Measurements from ENCODE around the gene TERB2. TPM values are rescaled to one million over a fixed set of nuclear protein-coding genes. Genes with fewer than 3 reads are reported as not detected.
"Not testable (repeated sequence)": the region's sequence is repeated elsewhere in the genome, so short reads cannot be mapped to it uniquely, and the experiment has no call there.

Gene TERB2, protein sequence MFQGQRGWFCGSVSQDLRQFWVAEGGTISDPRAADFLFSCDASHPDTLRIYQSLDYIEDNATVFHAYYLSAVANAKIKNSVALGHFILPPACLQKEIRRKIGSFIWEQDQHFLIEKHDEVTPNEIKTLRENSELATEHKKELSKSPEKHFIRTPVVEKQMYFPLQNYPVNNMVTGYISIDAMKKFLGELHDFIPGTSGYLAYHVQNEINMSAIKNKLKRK
- total RNA-seq, result not detected
- not detected for polyA plus RNA-seq (ENCODE audit: insufficient read depth, low read depth, low replicate concordance)
- long read RNA-seq, donor 1, result 0 reads
- long read RNA-seq, donor 2, result 0 reads
- long read RNA-seq, donor 3, result 0 reads
- long read RNA-seq, donor 4, result 0 reads
- long read RNA-seq, donor 5, result 0 reads
- long read RNA-seq, donor 6, result 0 reads
- long read RNA-seq, donor 7, result 0 reads
- long read RNA-seq, donor 8, result 0 reads
- long read RNA-seq, donor 9, result 0 reads
- long read RNA-seq, donor 10, result 0 reads

DNA sequence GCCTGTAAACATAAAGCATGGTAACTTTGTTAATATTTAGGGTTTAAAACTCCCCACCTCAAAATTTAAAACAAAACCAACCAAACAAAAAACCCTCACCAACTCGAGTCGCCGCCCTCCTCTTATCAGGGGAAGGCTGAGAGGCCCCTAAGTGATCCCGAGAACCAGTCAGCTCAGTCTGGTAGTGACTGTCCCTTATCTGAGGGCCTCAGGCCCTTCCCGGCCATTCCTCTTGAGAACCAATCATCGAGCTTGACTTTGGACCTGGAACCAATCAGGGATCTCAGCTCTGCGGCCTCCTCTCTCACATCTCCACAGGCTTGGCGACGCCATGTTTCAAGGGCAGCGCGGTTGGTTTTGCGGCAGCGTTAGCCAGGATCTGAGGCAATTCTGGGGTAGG lies at the start of gene TERB2:
Gene TERB2, plus strand, starts transcription at position 300 of the 400 bp plus-strand sequence. Its CDS starts 32 bp downstream, at position 332.
- Histone ChIP-seq H3K27me3 (ENCODE audit: control insufficient read depth, insufficient read depth, low read length) (no peaks in the 10 kb centered on the region), H3K4me3 (ENCODE audit: low read length in 3 of 3) (no peak within 1 kb of the TSS), H3K9ac (ENCODE audit: low read length in 3 of 3) (no peak within 1 kb of the TSS), H3K4me1 (ENCODE audit: control insufficient read depth in 2 of 3, insufficient read depth in 2 of 3, low read depth in 1 of 3, low read length in 3 of 3) (no peaks in the 10 kb centered on the region), H3K27ac (ENCODE audit: low read depth in 2 of 2, low read length in 2 of 2) (no peak within 1 kb of the TSS), H3K9me3 (ENCODE audit: control insufficient read depth in 2 of 3, insufficient read depth in 1 of 3, low read length in 3 of 3) (no peaks in the 10 kb centered on the region), H3K36me3 (ENCODE audit: control insufficient read depth in 2 of 3, insufficient read depth in 3 of 3, low read length in 3 of 3) (no peaks in the 10 kb centered on the region)
- intact Hi-C loops (cut with DNase I), result no loop called here
- DNase-seq (no peak), FAIRE-seq (no peak)
- TF ChIP-seq, protein P1, sequence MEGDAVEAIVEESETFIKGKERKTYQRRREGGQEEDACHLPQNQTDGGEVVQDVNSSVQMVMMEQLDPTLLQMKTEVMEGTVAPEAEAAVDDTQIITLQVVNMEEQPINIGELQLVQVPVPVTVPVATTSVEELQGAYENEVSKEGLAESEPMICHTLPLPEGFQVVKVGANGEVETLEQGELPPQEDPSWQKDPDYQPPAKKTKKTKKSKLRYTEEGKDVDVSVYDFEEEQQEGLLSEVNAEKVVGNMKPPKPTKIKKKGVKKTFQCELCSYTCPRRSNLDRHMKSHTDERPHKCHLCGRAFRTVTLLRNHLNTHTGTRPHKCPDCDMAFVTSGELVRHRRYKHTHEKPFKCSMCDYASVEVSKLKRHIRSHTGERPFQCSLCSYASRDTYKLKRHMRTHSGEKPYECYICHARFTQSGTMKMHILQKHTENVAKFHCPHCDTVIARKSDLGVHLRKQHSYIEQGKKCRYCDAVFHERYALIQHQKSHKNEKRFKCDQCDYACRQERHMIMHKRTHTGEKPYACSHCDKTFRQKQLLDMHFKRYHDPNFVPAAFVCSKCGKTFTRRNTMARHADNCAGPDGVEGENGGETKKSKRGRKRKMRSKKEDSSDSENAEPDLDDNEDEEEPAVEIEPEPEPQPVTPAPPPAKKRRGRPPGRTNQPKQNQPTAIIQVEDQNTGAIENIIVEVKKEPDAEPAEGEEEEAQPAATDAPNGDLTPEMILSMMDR (IDR thresholded peaks at IDR 0.05; ENCODE audit: borderline replicate concordance, extremely low read depth, insufficient read depth), result no peak

DNA sequence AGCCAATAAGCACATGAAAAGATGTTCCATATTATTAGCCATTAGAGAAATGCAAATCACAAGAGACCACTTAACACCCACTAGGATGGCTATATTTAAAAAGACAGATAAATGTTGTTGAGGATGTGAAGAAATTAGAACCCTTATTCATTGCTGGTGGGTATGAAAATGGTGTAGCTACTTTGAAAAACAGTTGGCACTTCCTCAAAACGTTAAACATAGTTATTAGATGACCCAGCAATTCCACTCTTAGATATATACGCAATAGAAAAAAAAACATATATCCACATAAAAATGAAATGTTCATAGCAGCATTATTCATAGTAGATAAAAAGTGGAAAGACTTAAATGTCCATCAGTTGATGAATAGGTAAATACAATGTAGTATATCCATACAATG lies 47.1 kb upstream of the TERB2 start:
- Histone ChIP-seq H3K4me3 (ENCODE audit: low read length in 3 of 3) (no peak overlapping the region), H3K36me3 (ENCODE audit: control insufficient read depth in 2 of 3, insufficient read depth in 3 of 3, low read length in 3 of 3) (no peaks in the 10 kb centered on the region), H3K27me3 (ENCODE audit: control insufficient read depth, insufficient read depth, low read length) (no peaks in the 10 kb centered on the region), H3K9ac (ENCODE audit: low read length in 3 of 3) (no peak overlapping the region), H3K27ac (ENCODE audit: low read depth in 2 of 2, low read length in 2 of 2) (no peak overlapping the region), H3K9me3 (ENCODE audit: control insufficient read depth in 2 of 3, insufficient read depth in 1 of 3, low read length in 3 of 3) (no peaks in the 10 kb centered on the region), H3K4me1 (ENCODE audit: control insufficient read depth in 2 of 3, insufficient read depth in 2 of 3, low read depth in 1 of 3, low read length in 3 of 3) (no peaks in the 10 kb centered on the region)
- FAIRE-seq (no peak), DNase-seq (no peak)
- intact Hi-C loops (cut with DNase I), result no loop called here
- TF ChIP-seq, protein P1 (IDR thresholded peaks at IDR 0.05; ENCODE audit: borderline replicate concordance, extremely low read depth, insufficient read depth), result no peak

DNA sequence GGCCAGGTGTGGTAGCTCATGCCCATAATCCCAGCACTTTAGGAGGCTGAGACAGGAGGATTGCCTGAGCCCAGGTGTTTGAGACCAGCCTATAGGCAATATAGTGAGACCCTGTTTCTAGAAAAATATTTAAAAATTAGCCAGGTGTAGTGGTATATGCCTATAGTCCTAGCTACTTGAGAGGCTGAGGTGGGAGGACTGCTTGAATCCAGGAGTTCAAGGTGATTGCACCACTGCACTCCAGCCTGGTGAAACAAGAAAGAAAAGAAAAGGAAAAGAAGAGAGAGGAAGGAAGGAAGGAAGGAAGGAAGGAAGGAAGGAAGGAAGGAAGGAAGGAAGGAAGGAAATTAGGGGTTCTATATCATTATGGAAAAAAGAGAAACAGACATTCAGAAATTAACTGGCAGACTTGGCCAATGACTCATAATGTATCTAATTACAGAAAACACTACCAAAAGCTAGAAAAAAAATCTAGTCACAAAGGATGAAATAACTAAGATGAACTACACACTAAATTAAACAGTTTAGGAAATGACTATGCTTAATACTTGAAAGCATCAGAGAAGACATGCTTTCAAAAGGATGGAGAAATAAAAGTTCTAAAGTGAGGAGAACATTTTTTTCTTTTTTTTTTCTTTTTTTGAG lies 45.4 kb upstream of the TERB2 start:
- H3K27me3 ChIP-seq (ENCODE audit: control insufficient read depth, insufficient read depth, low read length), result no peaks in the 10 kb centered on the region
- intact Hi-C loops (cut with DNase I), result no loop called here
- no peaks in the 10 kb centered on the region for H3K4me1 ChIP-seq (ENCODE audit: control insufficient read depth in 2 of 3, insufficient read depth in 2 of 3, low read depth in 1 of 3, low read length in 3 of 3)
- no peaks in the 10 kb centered on the region for H3K36me3 ChIP-seq (ENCODE audit: control insufficient read depth in 2 of 3, insufficient read depth in 3 of 3, low read length in 3 of 3)
- H3K27ac ChIP-seq (ENCODE audit: low read depth in 2 of 2, low read length in 2 of 2), result no peak overlapping the region
- DNase-seq, result no peak
- H3K9ac ChIP-seq (ENCODE audit: low read length in 3 of 3), result no peak overlapping the region
- no peak for FAIRE-seq
- TF ChIP-seq, protein P1 (IDR thresholded peaks at IDR 0.05; ENCODE audit: borderline replicate concordance, extremely low read depth, insufficient read depth), result no peak
- no peaks in the 10 kb centered on the region for H3K9me3 ChIP-seq (ENCODE audit: control insufficient read depth in 2 of 3, insufficient read depth in 1 of 3, low read length in 3 of 3)
- no peak overlapping the region for H3K4me3 ChIP-seq (ENCODE audit: low read length in 3 of 3)

DNA sequence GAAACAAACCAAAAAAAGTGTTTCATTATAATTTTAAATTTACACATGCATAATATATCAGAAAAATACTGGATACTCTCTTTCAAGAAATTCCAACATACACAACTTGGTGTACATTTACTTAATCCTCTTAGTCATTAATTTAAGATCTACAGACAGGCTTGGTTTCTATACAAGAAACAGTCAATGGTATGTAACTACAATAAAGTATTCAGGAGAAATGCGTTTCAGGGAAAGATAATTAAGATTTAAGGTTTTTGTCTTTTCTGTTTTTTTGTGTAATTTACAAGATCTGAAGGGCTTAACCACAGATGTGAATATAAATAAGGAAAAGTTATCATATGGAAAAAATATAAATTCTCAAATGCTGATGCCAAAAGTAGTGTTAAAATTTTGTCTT lies 44.3 kb upstream of the TERB2 start:
- intact Hi-C loops (cut with DNase I); H3K9me3 ChIP-seq (ENCODE audit: control insufficient read depth in 2 of 3, insufficient read depth in 1 of 3, low read length in 3 of 3); H3K36me3 ChIP-seq (ENCODE audit: control insufficient read depth in 2 of 3, insufficient read depth in 3 of 3, low read length in 3 of 3); H3K9ac ChIP-seq (ENCODE audit: low read length in 3 of 3); H3K4me1 ChIP-seq (ENCODE audit: control insufficient read depth in 2 of 3, insufficient read depth in 2 of 3, low read depth in 1 of 3, low read length in 3 of 3); H3K27ac ChIP-seq (ENCODE audit: low read depth in 2 of 2, low read length in 2 of 2); H3K4me3 ChIP-seq (ENCODE audit: low read length in 3 of 3); H3K27me3 ChIP-seq (ENCODE audit: control insufficient read depth, insufficient read depth, low read length): not testable (repeated sequence)
- FAIRE-seq, result peak; percentile 23
- peak in 1 of 5 donors; percentile 7 for DNase-seq

DNA sequence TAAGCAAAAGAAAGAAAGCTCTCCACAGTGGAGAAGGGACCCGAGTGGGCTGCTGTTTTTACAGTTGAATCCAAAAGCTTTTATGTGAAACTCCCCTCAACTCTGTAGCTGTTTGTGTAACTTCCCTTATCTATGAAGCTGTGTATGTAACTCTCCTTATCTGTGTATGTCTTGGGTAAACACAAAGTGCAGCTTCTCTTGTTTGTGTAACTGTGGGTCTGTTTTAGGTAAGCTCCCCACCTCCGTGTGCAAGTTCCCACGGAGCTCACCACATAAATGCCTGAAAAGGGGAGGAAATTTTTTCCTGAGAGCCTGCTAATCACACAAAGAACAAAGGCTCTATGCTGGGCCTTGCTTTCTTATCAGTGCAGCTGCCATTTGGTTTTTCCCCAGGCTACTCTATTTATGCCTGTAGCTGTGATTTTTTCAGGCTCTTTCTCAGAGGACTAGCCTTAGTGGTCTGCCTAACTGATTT lies 43.5 kb upstream of the TERB2 start:
- H3K36me3 ChIP-seq (ENCODE audit: control insufficient read depth in 2 of 3, insufficient read depth in 3 of 3, low read length in 3 of 3); intact Hi-C loops (cut with DNase I); H3K27ac ChIP-seq (ENCODE audit: low read depth in 2 of 2, low read length in 2 of 2); H3K4me3 ChIP-seq (ENCODE audit: low read length in 3 of 3); FAIRE-seq; DNase-seq; H3K4me1 ChIP-seq (ENCODE audit: control insufficient read depth in 2 of 3, insufficient read depth in 2 of 3, low read depth in 1 of 3, low read length in 3 of 3); H3K9me3 ChIP-seq (ENCODE audit: control insufficient read depth in 2 of 3, insufficient read depth in 1 of 3, low read length in 3 of 3); H3K9ac ChIP-seq (ENCODE audit: low read length in 3 of 3); H3K27me3 ChIP-seq (ENCODE audit: control insufficient read depth, insufficient read depth, low read length): not testable (repeated sequence)
